SK-N-MC (cell line): ENCODE results near the gene STARD9.

Source experiments
- EZH2 ChIP-seq: fragments of 200-600 bp; sonication (generic); IDR thresholded peaks from one replicate; pipeline ENCODE4 v1.6.1; 2017; ENCODE audit warnings: antibody characterized with exemption
- FOXP2 ChIP-seq: optimal IDR thresholded peaks from 2 replicates; pipeline ENCODE3; 2011; ENCODE audit warnings: mild to moderate bottlenecking, moderate library complexity; ENCODE audit not compliant: insufficient read depth; ENCODE audit errors: extremely low read length, control extremely low read depth
- POLR2AphosphoS5 ChIP-seq: IDR thresholded peaks from 2 replicates; pipeline ENCODE4 v1.6.1; 2012; ENCODE audit warnings: mild to moderate bottlenecking, low read depth, low read length, borderline replicate concordance

DNA sequence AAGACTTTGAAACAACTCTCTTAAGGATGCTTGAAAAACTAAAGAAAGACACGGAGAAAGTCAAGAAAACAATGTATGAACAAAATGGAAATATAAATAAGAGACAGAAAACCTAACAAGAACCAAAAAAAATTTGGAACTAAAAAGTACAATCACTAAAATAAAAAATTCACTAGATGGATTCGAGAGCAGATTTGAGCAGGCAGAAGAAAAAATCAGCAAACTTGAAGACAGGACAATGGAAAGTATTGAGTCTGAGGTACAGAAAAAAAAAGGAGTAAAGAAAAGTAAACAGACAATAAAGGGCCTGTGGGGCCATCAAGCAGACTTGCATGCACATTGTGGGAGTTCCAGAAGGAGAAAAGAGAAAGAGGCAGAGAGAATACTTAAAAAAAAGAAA, 174.9 kb downstream of the STARD9 start:
- no peak for TF ChIP-seq POLR2AphosphoS5
- TF ChIP-seq EZH2 = no peak
- no peak for TF ChIP-seq FOXP2
